Thyroid gland (tissue), 4 donors: ENCODE data around the gene PFN1. TPM values are rescaled to one million over a fixed set of nuclear protein-coding genes. Genes with fewer than 3 reads are reported as not detected.
"Not testable (repeated sequence)": the region's sequence is repeated elsewhere in the genome, so short reads cannot be mapped to it uniquely, and the experiment has no call there.

ENCODE experiments used
- DNase-seq, 2 donors: peaks; one replicate each; pipeline ENCODE4 v3.0.0-alpha.2; 2019
- H3K27ac ChIP-seq, 3 donors: fragments of 200-600 bp; sonication (generic); 1 replicate in 2 of 3; 2 replicates in 1 of 3; pipeline ENCODE4 v1.5.1; 2016 to 2019; ENCODE audit warnings: mild to moderate bottlenecking in 1 of 3, moderate library complexity in 1 of 3
- H3K27me3 ChIP-seq: fragments of 200-600 bp; sonication (generic); one replicate; pipeline ENCODE4 v1.5.1; 2019
- H3K36me3 ChIP-seq, 2 donors: fragments of 200-600 bp; sonication (generic); one replicate each; pipeline ENCODE4 v1.5.1; 2016 to 2019
- H3K4me1 ChIP-seq, 2 donors: fragments of 200-600 bp; sonication (generic); one replicate each; pipeline ENCODE4 v1.5.1; 2017 to 2019
- H3K4me3 ChIP-seq, 3 donors: fragments of 200-600 bp; sonication (generic); replicated peaks in 1 of 3; 1 replicate in 2 of 3; 2 replicates in 1 of 3; pipeline ENCODE4 v1.5.1; 2016; ENCODE audit warnings: mild to moderate bottlenecking in 1 of 3
- H3K9me3 ChIP-seq: fragments of 200-600 bp; sonication (generic); one replicate; pipeline ENCODE4 v1.5.1; 2017
- POLR2A ChIP-seq, 2 donors: fragments of 450-650 bp; IDR thresholded peaks; one replicate each; pipeline ENCODE4 v1.6.1; 2017; ENCODE audit warnings: antibody characterized with exemption in 2 of 2, mild to moderate bottlenecking in 2 of 2, moderate library complexity in 1 of 2
- WGBS, 2 donors: methylation state at CpG; one replicate each; pipeline ENCODE4 v1.1.5; 2017; 5-methylcytosine and 5-hydroxymethylcytosine counted together
- intact Hi-C: fragments of 100-400 bp; cut with DNase I; formaldehyde crosslinking; loops from one replicate; pipeline ENCODE4 v1.15.1; 2023
- total RNA-seq, 4 donors: library from RNA; depleted of rRNA; stranded (reverse); fragments of >200 nt; gene quantifications; one replicate each; pipeline ENCODE4 v1.2.3, GENCODE V29; 2016
- TF ChIP-seq, protein P1 (sequence below), 6 experiments: fragments of 200-600 bp in 3 of 6; fragments of 450-650 bp in 3 of 6; sonication (generic) in 3 of 6; IDR thresholded peaks; one replicate each; pipeline ENCODE4 v1.5.1; 2016 to 2019; ENCODE audit warnings: antibody characterized with exemption in 6 of 6, mild to moderate bottlenecking in 2 of 6, inconsistent platforms in 1 of 6, moderate library complexity in 1 of 6

The PFN1 gene
- total RNA-seq, 4 donors from 2014 or later = 228 to 606 (median 328) TPM

DNA sequence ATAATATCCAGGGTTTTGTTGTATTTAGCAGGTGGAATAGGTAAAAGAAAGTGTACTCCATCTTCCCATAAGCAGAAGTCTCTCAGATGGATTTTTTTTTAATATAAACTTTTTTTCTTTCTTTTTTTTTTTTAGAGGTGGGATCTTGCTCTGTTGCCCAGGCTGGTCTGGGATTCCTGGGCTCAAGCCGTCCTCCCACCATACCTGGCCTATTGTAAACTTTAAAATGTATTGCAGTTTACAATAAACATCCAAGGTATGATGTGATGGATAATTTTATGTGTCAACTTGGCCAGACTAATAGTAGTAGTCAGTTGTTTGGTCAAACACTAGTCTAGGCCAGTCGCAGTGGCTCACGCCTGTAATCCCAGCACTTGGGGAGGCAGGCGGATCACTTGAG lies 27.0 kb downstream of the PFN1 start:
- no peaks in the 10 kb centered on the region for H3K9me3 ChIP-seq
- H3K27ac ChIP-seq = no peak overlapping the region
- intact Hi-C loops = no loop called here
- no peak overlapping the region for H3K4me3 ChIP-seq
- no peaks in the 10 kb centered on the region for H3K27me3 ChIP-seq
- no peak for TF ChIP-seq POLR2A (IDR thresholded peaks at IDR 0.05)
- TF ChIP-seq, protein P1, sequence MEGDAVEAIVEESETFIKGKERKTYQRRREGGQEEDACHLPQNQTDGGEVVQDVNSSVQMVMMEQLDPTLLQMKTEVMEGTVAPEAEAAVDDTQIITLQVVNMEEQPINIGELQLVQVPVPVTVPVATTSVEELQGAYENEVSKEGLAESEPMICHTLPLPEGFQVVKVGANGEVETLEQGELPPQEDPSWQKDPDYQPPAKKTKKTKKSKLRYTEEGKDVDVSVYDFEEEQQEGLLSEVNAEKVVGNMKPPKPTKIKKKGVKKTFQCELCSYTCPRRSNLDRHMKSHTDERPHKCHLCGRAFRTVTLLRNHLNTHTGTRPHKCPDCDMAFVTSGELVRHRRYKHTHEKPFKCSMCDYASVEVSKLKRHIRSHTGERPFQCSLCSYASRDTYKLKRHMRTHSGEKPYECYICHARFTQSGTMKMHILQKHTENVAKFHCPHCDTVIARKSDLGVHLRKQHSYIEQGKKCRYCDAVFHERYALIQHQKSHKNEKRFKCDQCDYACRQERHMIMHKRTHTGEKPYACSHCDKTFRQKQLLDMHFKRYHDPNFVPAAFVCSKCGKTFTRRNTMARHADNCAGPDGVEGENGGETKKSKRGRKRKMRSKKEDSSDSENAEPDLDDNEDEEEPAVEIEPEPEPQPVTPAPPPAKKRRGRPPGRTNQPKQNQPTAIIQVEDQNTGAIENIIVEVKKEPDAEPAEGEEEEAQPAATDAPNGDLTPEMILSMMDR (IDR thresholded peaks at IDR 0.05) = no peak
- WGBS, 2 donors = 90 to 95% methylated on average over 4 of the region's 4 CpGs
- DNase-seq = no peak
- no peaks in the 10 kb centered on the region for H3K36me3 ChIP-seq
- no peaks in the 10 kb centered on the region for H3K4me1 ChIP-seq

DNA sequence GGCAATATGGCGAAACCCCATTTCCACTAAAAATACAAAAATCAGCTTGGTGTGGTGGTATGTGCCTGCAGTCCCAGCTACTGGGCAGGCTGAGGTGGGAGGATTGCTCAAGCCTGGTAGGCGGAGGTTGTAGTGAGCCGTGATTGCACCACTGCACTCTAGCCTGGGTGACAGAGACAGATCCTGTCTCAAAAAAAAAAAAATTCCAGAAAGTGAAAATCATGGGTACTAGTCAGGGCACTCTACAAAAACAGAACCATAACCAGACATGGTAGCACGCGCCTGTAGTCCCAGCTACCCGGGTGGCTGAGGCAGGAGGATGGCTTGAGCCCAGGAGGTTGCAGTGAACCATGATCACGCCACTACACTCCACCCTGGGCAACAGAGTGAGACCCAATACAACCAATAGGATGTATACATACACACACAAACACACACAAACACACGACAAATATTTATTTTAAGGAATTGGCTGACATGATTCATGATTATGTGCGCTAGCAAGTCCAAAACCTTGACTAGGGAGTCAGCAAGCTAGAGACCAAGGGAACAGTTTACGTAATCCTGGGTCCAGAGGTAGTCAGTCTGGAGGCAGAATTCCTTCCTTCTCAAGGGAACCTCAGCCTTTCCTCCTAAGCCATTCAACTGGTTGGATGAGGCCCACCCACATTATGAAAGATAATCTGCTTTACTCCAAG lies 27.8 kb downstream of the PFN1 start:
- Histone ChIP-seq H3K4me3 (no peak overlapping the region), H3K27me3 (no peaks in the 10 kb centered on the region), H3K9me3 (no peaks in the 10 kb centered on the region), H3K36me3 (no peaks in the 10 kb centered on the region), H3K4me1 (no peaks in the 10 kb centered on the region), H3K27ac (no peak overlapping the region)
- no peak for DNase-seq
- TF ChIP-seq, protein P1 (IDR thresholded peaks at IDR 0.05) = no peak
- no peak for TF ChIP-seq POLR2A (IDR thresholded peaks at IDR 0.05)
- intact Hi-C loops = no loop called here
- 87 to 90% methylated on average over 10 of the region's 10 CpGs for WGBS, 2 donors

GRCh38 chr17:4919511-4920047 lies 28.8 kb downstream of the PFN1 start:
- Histone ChIP-seq H3K36me3 (no peaks in the 10 kb centered on the region), H3K4me3 (no peak overlapping the region), H3K9me3 (no peaks in the 10 kb centered on the region), H3K27ac (no peak overlapping the region), H3K4me1 (no peaks in the 10 kb centered on the region), H3K27me3 (no peaks in the 10 kb centered on the region)
- WGBS, 2 donors = 69 to 73% methylated on average over 8 of the region's 8 CpGs
- TF ChIP-seq POLR2A (IDR thresholded peaks at IDR 0.05) = no peak
- TF ChIP-seq, protein P1 (IDR thresholded peaks at IDR 0.05) = no peak
- DNase-seq = no peak
- intact Hi-C loops = no loop called here

DNA sequence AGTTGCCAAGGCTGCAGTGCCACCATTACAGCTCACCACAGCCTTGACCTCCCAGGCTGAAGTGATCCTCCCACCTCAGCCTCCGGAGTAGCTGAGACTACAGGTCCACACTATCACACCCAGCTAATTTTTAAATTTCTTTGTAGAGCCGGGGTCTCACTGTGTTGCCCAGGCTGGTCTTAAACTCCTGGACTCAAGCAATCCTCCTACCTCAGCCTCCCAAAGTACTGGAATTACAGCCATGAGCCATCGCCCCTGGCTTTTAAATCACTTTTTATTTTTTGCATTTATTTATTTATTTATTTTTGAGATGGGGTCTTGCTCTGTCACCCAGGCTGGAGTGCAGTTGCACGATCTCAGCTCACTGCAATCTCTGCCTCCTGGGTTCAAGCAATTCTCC lies 33.8 kb downstream of the PFN1 start:
- H3K9me3 ChIP-seq, H3K36me3 ChIP-seq, intact Hi-C loops, H3K27me3 ChIP-seq, H3K27ac ChIP-seq, H3K4me1 ChIP-seq, DNase-seq, H3K4me3 ChIP-seq: not testable (repeated sequence)
- WGBS, 2 donors = 85 to 92% methylated on average over 4 of the region's 4 CpGs

GRCh38 chr17:4913994-4914393 lies 34.3 kb downstream of the PFN1 start:
- Histone ChIP-seq H3K9me3 (no peaks in the 10 kb centered on the region), H3K4me1 (peaks cover 3 to 7% of the 10 kb centered on the region in 2 donors), H3K27ac (no peak overlapping the region), H3K27me3 (no peaks in the 10 kb centered on the region), H3K36me3 (no peaks in the 10 kb centered on the region), H3K4me3 (no peak overlapping the region)
- intact Hi-C loops = no loop called here
- TF ChIP-seq, protein P1 (IDR thresholded peaks at IDR 0.05) = no peak
- TF ChIP-seq POLR2A (IDR thresholded peaks at IDR 0.05) = no peak
- 79 to 87% methylated on average over 1 of the region's 1 CpG for WGBS, 2 donors
- DNase-seq = no peak
